Mesothelial cell of epicardium (in vitro differentiated cells): Measurements from ENCODE around the gene FGGY. TPM values are rescaled to one million over a fixed set of nuclear protein-coding genes. Genes with fewer than 3 reads are reported as not detected.

Source experiments
- DNase-seq, 2 experiments: peaks; one replicate each; pipeline ENCODE4 v3.0.0; 2021; ENCODE audit warnings: low spot score in 2 of 2; ENCODE audit not compliant: unreplicated experiment in 2 of 2
- H3K27ac Mint-ChIP-seq: 2 replicates; pipeline ENCODE4 v1.8.0; 2021; ENCODE audit warnings: mixed read lengths
- H3K27me3 Mint-ChIP-seq: 2 replicates; pipeline ENCODE4 v1.8.0; 2021; ENCODE audit warnings: low read depth, mixed read lengths
- H3K36me3 Mint-ChIP-seq: 2 replicates; pipeline ENCODE4 v1.8.0; 2021; ENCODE audit warnings: mixed read lengths
- H3K4me1 Mint-ChIP-seq: 2 replicates; pipeline ENCODE4 v1.8.0; 2021; ENCODE audit warnings: mixed read lengths
- H3K4me3 Mint-ChIP-seq: 2 replicates; pipeline ENCODE4 v1.8.0; 2021; ENCODE audit warnings: mild to moderate bottlenecking, moderate library complexity, mixed read lengths
- H3K9me3 Mint-ChIP-seq: 2 replicates; pipeline ENCODE4 v1.8.0; 2021; ENCODE audit warnings: mixed read lengths
- CTCF ChIP-seq: fragments of 200-600 bp; sonication (generic); IDR thresholded peaks from one replicate; pipeline ENCODE4 v1.5.0; 2021; ENCODE audit warnings: antibody characterized with exemption; ENCODE audit not compliant: unreplicated experiment
- total RNA-seq: library from RNA; stranded (reverse); gene quantifications from 3 replicates; pipeline ENCODE4 v1.2.1, GENCODE V29; 2021

Gene FGGY
- total RNA-seq, 1 donor from 2014 or later: 21.8 TPM

GRCh38 chr1:59779949-59780348, 483.1 kb downstream of the FGGY start:
- Mint-ChIP-seq H3K9me3 (no peaks in the 10 kb centered on the region), H3K4me3 (no peak overlapping the region), H3K4me1 (no peaks in the 10 kb centered on the region), H3K36me3 (no peaks in the 10 kb centered on the region), H3K27me3 (no peaks in the 10 kb centered on the region), H3K27ac (no peak overlapping the region)
- no peak for DNase-seq
- no peak for TF ChIP-seq CTCF

GRCh38 chr1:59788825-59789224, 491.9 kb downstream of the FGGY start:
- Mint-ChIP-seq H3K36me3 (peaks cover 21% of the 10 kb centered on the region), H3K27ac (no peak overlapping the region), H3K27me3 (no peaks in the 10 kb centered on the region), H3K4me1 (no peaks in the 10 kb centered on the region), H3K4me3 (no peak overlapping the region), H3K9me3 (peaks cover 51% of the 10 kb centered on the region)
- no peak for TF ChIP-seq CTCF
- DNase-seq: no peak

GRCh38 chr1:59798600-59798999, 501.7 kb downstream of the FGGY start:
- TF ChIP-seq CTCF: no peak
- peaks cover 39% of the 10 kb centered on the region for H3K9me3 Mint-ChIP-seq

GRCh38 chr1:59803458-59804038, 506.7 kb downstream of the FGGY start:
- DNase-seq: no peak
- TF ChIP-seq CTCF: no peak
- Mint-ChIP-seq H3K27ac (no peak overlapping the region), H3K27me3 (peaks cover 1% of the 10 kb centered on the region), H3K4me1 (no peaks in the 10 kb centered on the region), H3K9me3 (peaks cover 7% of the 10 kb centered on the region), H3K4me3 (no peak overlapping the region), H3K36me3 (no peaks in the 10 kb centered on the region)

More at GRCh38 chr1:59798600-59798999, 501.7 kb downstream of the FGGY start:
- Mint-ChIP-seq H3K27me3 (no peaks in the 10 kb centered on the region), H3K4me3 (no peak overlapping the region), H3K36me3 (peaks cover 4% of the 10 kb centered on the region), H3K4me1 (no peaks in the 10 kb centered on the region), H3K27ac (no peak overlapping the region)
- no peak for DNase-seq

GRCh38 chr1:59804301-59804700, 507.4 kb downstream of the FGGY start:
- H3K36me3 Mint-ChIP-seq: no peaks in the 10 kb centered on the region
- no peaks in the 10 kb centered on the region for H3K4me1 Mint-ChIP-seq
- no peak overlapping the region for H3K27ac Mint-ChIP-seq
- peaks cover 7% of the 10 kb centered on the region for H3K9me3 Mint-ChIP-seq
- peaks cover 6% of the 10 kb centered on the region for H3K27me3 Mint-ChIP-seq
- no peak overlapping the region for H3K4me3 Mint-ChIP-seq
- DNase-seq: no peak
- no peak for TF ChIP-seq CTCF

GRCh38 chr1:59805554-59805953, 508.7 kb downstream of the FGGY start:
- TF ChIP-seq CTCF: no peak
- Mint-ChIP-seq H3K4me3 (no peak overlapping the region), H3K4me1 (no peaks in the 10 kb centered on the region), H3K9me3 (peaks cover 7% of the 10 kb centered on the region), H3K36me3 (no peaks in the 10 kb centered on the region), H3K27ac (no peak overlapping the region), H3K27me3 (peaks cover 7% of the 10 kb centered on the region)
- no peak for DNase-seq
